LNCaP clone FGC (cell line): ENCODE measurements around the gene SCARB1.
A peak's percentile ranks its signal among the peaks of the same experiment; 100 is the strongest.

Experiments used
- DNase-seq: peaks from one replicate; pipeline ENCODE4 v3.0.0-alpha.2; 2011; ENCODE audit warnings: low read depth
- H3K4me3 ChIP-seq: 2 replicates; pipeline ENCODE4 v1.5.1; 2011; ENCODE audit warnings: mild to moderate bottlenecking, low read depth, low read length, control low read depth
- TF ChIP-seq, protein P1 (sequence below): IDR thresholded peaks from 2 replicates; pipeline ENCODE4 v1.5.1; 2012; ENCODE audit warnings: mild to moderate bottlenecking; ENCODE audit not compliant: control insufficient read depth, insufficient read depth; ENCODE audit errors: extremely low read depth

SCARB1 gene

GRCh38 chr12:124772289-124773170 is 91.1 kb downstream of the SCARB1 start:
- H3K4me3 ChIP-seq, result no peak overlapping the region
- no peak for DNase-seq
- TF ChIP-seq, protein P1, sequence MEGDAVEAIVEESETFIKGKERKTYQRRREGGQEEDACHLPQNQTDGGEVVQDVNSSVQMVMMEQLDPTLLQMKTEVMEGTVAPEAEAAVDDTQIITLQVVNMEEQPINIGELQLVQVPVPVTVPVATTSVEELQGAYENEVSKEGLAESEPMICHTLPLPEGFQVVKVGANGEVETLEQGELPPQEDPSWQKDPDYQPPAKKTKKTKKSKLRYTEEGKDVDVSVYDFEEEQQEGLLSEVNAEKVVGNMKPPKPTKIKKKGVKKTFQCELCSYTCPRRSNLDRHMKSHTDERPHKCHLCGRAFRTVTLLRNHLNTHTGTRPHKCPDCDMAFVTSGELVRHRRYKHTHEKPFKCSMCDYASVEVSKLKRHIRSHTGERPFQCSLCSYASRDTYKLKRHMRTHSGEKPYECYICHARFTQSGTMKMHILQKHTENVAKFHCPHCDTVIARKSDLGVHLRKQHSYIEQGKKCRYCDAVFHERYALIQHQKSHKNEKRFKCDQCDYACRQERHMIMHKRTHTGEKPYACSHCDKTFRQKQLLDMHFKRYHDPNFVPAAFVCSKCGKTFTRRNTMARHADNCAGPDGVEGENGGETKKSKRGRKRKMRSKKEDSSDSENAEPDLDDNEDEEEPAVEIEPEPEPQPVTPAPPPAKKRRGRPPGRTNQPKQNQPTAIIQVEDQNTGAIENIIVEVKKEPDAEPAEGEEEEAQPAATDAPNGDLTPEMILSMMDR, result no peak

DNA sequence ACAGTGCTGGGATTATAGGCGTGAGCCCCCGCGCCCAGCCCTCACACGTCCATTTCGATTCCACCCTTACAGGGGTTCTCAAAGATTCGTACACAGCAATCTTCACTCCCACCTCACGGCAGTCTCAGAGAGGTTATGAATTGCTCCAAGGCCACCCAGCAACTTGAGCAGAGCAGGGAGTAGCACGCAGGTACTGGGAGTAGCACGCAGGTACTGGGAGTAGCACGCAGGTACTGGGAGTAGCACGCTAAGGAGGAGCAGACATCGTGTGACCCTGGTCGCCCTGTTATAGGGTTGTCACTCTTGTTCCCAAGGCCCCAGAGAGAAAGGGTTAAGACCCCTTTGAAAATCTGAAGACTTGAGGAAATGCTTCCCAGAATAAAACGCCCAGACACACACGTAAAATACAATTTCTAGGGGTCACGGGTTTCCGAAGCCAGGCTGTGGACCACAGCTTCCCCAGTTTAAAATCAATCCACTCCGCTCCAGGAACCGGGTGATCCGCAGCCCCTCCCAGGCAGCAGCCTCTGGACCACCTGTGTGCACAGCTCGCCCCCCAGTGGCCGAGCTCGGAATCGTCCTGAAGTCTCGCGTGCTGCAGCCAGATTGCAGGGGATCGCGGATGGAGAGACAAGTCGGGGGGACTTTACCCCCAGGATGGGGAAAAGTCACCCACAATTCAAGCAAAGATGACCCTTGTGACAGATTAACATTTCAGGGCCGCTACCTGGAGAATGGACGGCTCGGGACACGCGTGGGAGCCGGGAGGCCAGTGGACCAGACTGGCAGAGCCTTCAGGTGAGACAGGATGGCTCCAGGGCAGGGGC is 92.0 kb downstream of the SCARB1 start:
- peak; percentile 18 for DNase-seq
- TF ChIP-seq, protein P1, result peak; percentile 96
- H3K4me3 ChIP-seq, result 0 out of 2 replicates have a peak overlapping the region, but pooled peaks have one; percentile 9

- TF ChIP-seq, protein P1, result no peak
- no peak for DNase-seq
- no peak overlapping the region for H3K4me3 ChIP-seq
These were observed 92.9 kb downstream of the SCARB1 start for GRCh38 chr12:124770728-124771127.

DNA sequence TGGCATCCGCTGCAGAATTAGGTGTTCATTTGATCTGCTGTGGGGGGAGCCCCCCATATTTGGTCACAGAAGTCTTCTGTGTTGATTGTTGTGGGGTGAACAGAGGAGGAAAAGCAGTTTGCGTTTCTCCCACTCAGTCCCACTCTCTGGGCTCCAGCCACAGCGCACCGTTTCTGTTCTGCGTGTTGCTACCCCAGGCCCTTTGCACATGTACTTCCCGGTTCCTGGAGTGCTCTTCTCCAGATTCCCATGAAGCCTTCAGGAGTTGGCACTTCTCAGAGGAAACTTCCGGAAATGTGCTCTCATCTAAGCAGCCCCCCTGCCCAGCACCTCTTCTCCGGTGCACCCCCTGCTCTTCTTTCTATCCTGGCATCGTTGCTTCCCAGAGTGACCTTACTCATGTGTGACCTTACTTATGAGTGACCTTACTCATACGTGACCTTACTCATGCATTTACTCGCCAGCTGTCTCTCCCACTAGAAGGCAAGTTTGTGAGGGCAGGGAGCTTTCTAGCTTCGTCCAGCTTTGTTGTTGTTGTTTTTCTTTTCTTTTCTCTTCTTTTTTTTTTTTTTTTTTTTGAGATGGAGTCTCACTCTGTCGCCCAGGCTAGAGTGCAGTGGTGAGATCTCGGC is 93.7 kb downstream of the SCARB1 start:
- no peak overlapping the region for H3K4me3 ChIP-seq
- no peak for DNase-seq
- TF ChIP-seq, protein P1, result no peak

- TF ChIP-seq, protein P1, result no peak
- no peak for DNase-seq
- H3K4me3 ChIP-seq, result no peak overlapping the region
These were observed 94.5 kb downstream of the SCARB1 start for GRCh38 chr12:124769163-124769530.

- TF ChIP-seq, protein P1, result no peak
- no peak for DNase-seq
These were observed 95.1 kb downstream of the SCARB1 start for GRCh38 chr12:124768452-124769162.

More at GRCh38 chr12:124768452-124769162, 95.1 kb downstream of the SCARB1 start:
- H3K4me3 ChIP-seq, result no peak overlapping the region
